SK-N-SH (cell line): ENCODE measurements around the gene MACROD2. TPM values are rescaled to one million over a fixed set of nuclear protein-coding genes. Genes with fewer than 3 reads are reported as not detected.
A peak's percentile ranks its signal among the peaks of the same experiment; 100 is the strongest.

Experiments
- CTCF ChIA-PET: fragments of 300-600, 350-600 bp; formaldehyde crosslinking; extraction: SDS; loops from one replicate; lab custom pipeline; 2021; lab: Yijun Ruan, JAX
- POLR2A ChIA-PET: fragments of 350-600 bp; sonication (Branson Sonifier 250); formaldehyde crosslinking; extraction: SDS; loops from one replicate; lab custom pipeline; 2020; ENCODE audit warnings: antibody characterized with exemption, inconsistent platforms; lab: Yijun Ruan, JAX
- DNase-seq: peaks from one replicate; pipeline ENCODE4 v3.0.0; 2012
- H2AFZ ChIP-seq: fragments of 200-600 bp; sonication (generic); 2 replicates; pipeline ENCODE4 v1.8.1; 2016; ENCODE audit warnings: antibody characterized with exemption, mild to moderate bottlenecking, low read depth
- H3F3A ChIP-seq: fragments of 200-600 bp; sonication (generic); replicated peaks from 2 replicates; pipeline ENCODE3; 2016; ENCODE audit warnings: antibody characterized with exemption, mild to moderate bottlenecking; ENCODE audit not compliant: insufficient read depth
- H3K27ac ChIP-seq, 2 experiments: fragments of 200-500 bp in 1 of 2; fragments of 200-600 bp in 1 of 2; sonication (Bioruptor generic) in 1 of 2; sonication (generic), shearing (Covaris generic) in 1 of 2; 2 replicates each; pipeline versions ENCODE4 v1.5.1 to v1.6.1; 2014 to 2016; ENCODE audit warnings: low read depth in 2 of 2, inconsistent platforms in 1 of 2, low read length in 1 of 2, mild to moderate bottlenecking in 1 of 2, mixed read lengths in 1 of 2
- H3K27me3 ChIP-seq: fragments of 200-600 bp; sonication (generic), shearing (Covaris generic); 2 replicates; pipeline ENCODE4 v1.6.1; 2016; ENCODE audit warnings: mixed run types; ENCODE audit not compliant: insufficient read depth
- H3K36me3 ChIP-seq, 2 experiments: fragments of 200-500 bp in 1 of 2; fragments of 200-600 bp in 1 of 2; sonication (Bioruptor generic) in 1 of 2; sonication (generic) in 1 of 2; replicated peaks in 1 of 2; 2 replicates each; pipeline versions ENCODE3 to v1.5.1; 2014 to 2016; ENCODE audit warnings: low read length in 1 of 2, mild to moderate bottlenecking in 1 of 2; ENCODE audit not compliant: insufficient read depth in 2 of 2, control insufficient read depth in 1 of 2
- H3K4me1 ChIP-seq, 2 experiments: fragments of 200-500 bp in 1 of 2; fragments of 200-600 bp in 1 of 2; sonication (Bioruptor generic) in 1 of 2; sonication (generic), shearing (Covaris generic) in 1 of 2; 2 replicates each; pipeline versions ENCODE4 v1.5.1 to v1.6.1; 2014 to 2016; ENCODE audit warnings: low read depth in 1 of 2, low read length in 1 of 2, mixed run types in 1 of 2; ENCODE audit not compliant: insufficient read depth in 2 of 2, control insufficient read depth in 1 of 2
- H3K4me2 ChIP-seq: fragments of 200-600 bp; sonication (generic), shearing (Covaris generic); 2 replicates; pipeline ENCODE4 v1.6.1; 2017; ENCODE audit warnings: mixed run types
- H3K4me3 ChIP-seq, 2 experiments: fragments of 200-500 bp in 1 of 2; fragments of 200-600 bp in 1 of 2; sonication (Bioruptor generic) in 1 of 2; sonication (generic), shearing (Covaris generic) in 1 of 2; 2 replicates each; pipeline versions ENCODE4 v1.5.1 to v1.8.1; 2014 to 2016; ENCODE audit warnings: low read depth in 2 of 2, inconsistent platforms in 1 of 2, low read length in 1 of 2, mild to moderate bottlenecking in 1 of 2, mixed read lengths in 1 of 2, moderate library complexity in 1 of 2
- H3K79me2 ChIP-seq: fragments of 200-600 bp; sonication (generic); 2 replicates; pipeline ENCODE4 v1.8.1; 2017; ENCODE audit warnings: mild to moderate bottlenecking; ENCODE audit not compliant: insufficient read depth
- H3K9ac ChIP-seq: fragments of 200-600 bp; sonication (generic); 2 replicates; pipeline ENCODE4 v1.6.1; 2017; ENCODE audit warnings: mixed run types
- H3K9me2 ChIP-seq: fragments of 200-600 bp; sonication (generic); 2 replicates; pipeline ENCODE4 v1.6.1; 2017; ENCODE audit warnings: mixed run types
- H3K9me3 ChIP-seq: fragments of 200-600 bp; sonication (generic); 2 replicates; pipeline ENCODE4 v1.6.1; 2017; ENCODE audit warnings: mixed run types, mild to moderate bottlenecking, moderate library complexity
- H4K20me1 ChIP-seq: fragments of 200-600 bp; sonication (generic); 2 replicates; pipeline ENCODE4 v1.6.1; 2017; ENCODE audit warnings: mild to moderate bottlenecking, mixed run types; ENCODE audit not compliant: insufficient read depth
- JUND ChIP-seq: IDR thresholded peaks from 2 replicates; pipeline ENCODE4 v1.4.0; 2012
- RFX5 ChIP-seq: IDR thresholded peaks from 2 replicates; pipeline ENCODE4 v1.6.1; 2012; ENCODE audit warnings: mild to moderate bottlenecking, improper control_type of control experiment, low read length
- TCF12 ChIP-seq: IDR thresholded peaks from 2 replicates; pipeline ENCODE4 v1.4.0; 2012
- YY1 ChIP-seq: IDR thresholded peaks from 2 replicates; pipeline ENCODE4 v1.4.0; 2012; ENCODE audit warnings: low read depth, mild to moderate bottlenecking
- WGBS: methylation state at CpG from one replicate; pipeline ENCODE4 v1.1.6; 2017; ENCODE audit warnings: low lambda C conversion rate; 5-methylcytosine and 5-hydroxymethylcytosine counted together
- polyA plus RNA-seq, 3 experiments: library from polyadenylated mRNA; depleted of rRNA; stranded (reverse); fragments of >200 nt; gene quantifications; 2 replicates each; pipeline ENCODE4 v1.2.3, GENCODE V29; 2012
- TF ChIP-seq, protein P1 (sequence below): IDR thresholded peaks from 2 replicates; pipeline ENCODE4 v1.4.0; 2012; ENCODE audit warnings: low read depth, borderline replicate concordance
- TF ChIP-seq, protein P2 (sequence below): IDR thresholded peaks from 2 replicates; pipeline ENCODE4 v1.6.1; 2012; ENCODE audit warnings: mild to moderate bottlenecking, low read depth, low read length, moderate library complexity
- TF ChIP-seq, protein P3 (sequence below): fragments of 150-350 bp; IDR thresholded peaks from 2 replicates; pipeline ENCODE4 v1.6.1; 2017; ENCODE audit warnings: antibody characterized with exemption, low read length, low read depth, borderline replicate concordance

The MACROD2 gene
- polyA plus RNA-seq, 1 of the 3 experiments (the other 2 are of a cell fraction), result 0.33 TPM

DNA sequence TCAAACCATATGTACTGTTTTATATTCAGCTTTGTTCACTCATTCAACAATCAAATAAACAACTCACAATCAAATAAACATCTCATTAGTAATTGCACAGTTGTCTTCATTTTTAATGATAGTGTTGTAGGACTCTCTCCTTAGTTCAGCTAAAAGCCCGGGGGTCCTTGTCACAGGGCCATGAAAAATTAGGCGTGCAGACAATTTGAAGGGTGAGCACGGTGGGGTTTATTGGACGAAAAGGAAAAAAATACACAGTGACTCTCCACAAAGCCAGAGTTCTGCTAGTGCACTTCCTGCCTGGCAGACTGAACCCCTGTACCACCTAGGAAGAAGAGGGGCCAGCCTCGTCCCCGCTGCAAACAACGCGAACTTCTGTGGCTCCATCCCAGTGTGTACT lies 599.7 kb downstream of the MACROD2 start:
- no peaks in the 10 kb centered on the region for H3K27me3 ChIP-seq
- H3K4me2 ChIP-seq, result no peak overlapping the region
- H3K36me3 ChIP-seq, result no peaks in the 10 kb centered on the region
- POLR2A ChIA-PET, result no interaction called here
- no peak for TF ChIP-seq TCF12
- TF ChIP-seq, protein P1, sequence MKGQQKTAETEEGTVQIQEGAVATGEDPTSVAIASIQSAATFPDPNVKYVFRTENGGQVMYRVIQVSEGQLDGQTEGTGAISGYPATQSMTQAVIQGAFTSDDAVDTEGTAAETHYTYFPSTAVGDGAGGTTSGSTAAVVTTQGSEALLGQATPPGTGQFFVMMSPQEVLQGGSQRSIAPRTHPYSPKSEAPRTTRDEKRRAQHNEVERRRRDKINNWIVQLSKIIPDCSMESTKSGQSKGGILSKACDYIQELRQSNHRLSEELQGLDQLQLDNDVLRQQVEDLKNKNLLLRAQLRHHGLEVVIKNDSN, result no peak
- TF ChIP-seq, protein P2, sequence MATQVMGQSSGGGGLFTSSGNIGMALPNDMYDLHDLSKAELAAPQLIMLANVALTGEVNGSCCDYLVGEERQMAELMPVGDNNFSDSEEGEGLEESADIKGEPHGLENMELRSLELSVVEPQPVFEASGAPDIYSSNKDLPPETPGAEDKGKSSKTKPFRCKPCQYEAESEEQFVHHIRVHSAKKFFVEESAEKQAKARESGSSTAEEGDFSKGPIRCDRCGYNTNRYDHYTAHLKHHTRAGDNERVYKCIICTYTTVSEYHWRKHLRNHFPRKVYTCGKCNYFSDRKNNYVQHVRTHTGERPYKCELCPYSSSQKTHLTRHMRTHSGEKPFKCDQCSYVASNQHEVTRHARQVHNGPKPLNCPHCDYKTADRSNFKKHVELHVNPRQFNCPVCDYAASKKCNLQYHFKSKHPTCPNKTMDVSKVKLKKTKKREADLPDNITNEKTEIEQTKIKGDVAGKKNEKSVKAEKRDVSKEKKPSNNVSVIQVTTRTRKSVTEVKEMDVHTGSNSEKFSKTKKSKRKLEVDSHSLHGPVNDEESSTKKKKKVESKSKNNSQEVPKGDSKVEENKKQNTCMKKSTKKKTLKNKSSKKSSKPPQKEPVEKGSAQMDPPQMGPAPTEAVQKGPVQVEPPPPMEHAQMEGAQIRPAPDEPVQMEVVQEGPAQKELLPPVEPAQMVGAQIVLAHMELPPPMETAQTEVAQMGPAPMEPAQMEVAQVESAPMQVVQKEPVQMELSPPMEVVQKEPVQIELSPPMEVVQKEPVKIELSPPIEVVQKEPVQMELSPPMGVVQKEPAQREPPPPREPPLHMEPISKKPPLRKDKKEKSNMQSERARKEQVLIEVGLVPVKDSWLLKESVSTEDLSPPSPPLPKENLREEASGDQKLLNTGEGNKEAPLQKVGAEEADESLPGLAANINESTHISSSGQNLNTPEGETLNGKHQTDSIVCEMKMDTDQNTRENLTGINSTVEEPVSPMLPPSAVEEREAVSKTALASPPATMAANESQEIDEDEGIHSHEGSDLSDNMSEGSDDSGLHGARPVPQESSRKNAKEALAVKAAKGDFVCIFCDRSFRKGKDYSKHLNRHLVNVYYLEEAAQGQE, result no peak
- no peak for TF ChIP-seq RFX5
- TF ChIP-seq, protein P3, sequence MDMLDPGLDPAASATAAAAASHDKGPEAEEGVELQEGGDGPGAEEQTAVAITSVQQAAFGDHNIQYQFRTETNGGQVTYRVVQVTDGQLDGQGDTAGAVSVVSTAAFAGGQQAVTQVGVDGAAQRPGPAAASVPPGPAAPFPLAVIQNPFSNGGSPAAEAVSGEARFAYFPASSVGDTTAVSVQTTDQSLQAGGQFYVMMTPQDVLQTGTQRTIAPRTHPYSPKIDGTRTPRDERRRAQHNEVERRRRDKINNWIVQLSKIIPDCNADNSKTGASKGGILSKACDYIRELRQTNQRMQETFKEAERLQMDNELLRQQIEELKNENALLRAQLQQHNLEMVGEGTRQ, result no peak
- no peak for TF ChIP-seq YY1
- H3K27ac ChIP-seq, result no peak overlapping the region
- H3K9ac ChIP-seq, result no peak overlapping the region
- H2AFZ ChIP-seq, result no peak overlapping the region
- H3K9me3 ChIP-seq, result no peaks in the 10 kb centered on the region
- no peaks in the 10 kb centered on the region; the same call in 1 of the 2 replicates for H3K9me2 ChIP-seq
- no peak for DNase-seq
- 90% methylated on average over 8 of the region's 8 CpGs for WGBS
- peaks cover 0 to 9% of the 10 kb centered on the region in 2 experiments; a peak in 2 of 4 replicates for H3K4me1 ChIP-seq
- H3K4me3 ChIP-seq, result no peak overlapping the region
- no peaks in the 10 kb centered on the region for H3K79me2 ChIP-seq
- H4K20me1 ChIP-seq, result no peaks in the 10 kb centered on the region
- H3F3A ChIP-seq, result no peaks in the 10 kb centered on the region
- CTCF ChIA-PET, result no interaction called here

DNA sequence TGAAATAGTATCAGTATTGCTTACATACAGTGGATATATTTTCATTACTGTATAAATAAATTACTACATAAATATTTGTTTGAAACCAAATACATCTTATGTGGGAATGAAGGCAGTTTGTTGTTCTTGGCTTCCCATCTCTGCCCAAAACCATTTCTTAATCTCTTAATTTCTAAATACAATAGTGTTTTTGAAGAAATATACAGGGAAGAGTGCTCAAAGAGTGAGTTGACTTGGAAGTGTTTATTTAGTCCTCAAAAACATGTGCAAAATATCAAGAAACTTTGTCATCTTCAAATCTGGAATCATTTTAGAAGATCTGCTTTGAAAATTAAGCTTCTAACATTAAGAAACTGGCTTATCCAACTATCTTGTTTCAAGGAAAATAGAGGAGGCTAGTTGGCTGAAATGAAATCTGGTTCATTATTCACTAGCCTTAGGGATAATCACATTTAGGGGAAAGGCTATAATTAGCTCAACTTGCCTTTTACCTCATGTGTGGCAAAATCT lies 601.9 kb downstream of the MACROD2 start:
- H4K20me1 ChIP-seq, result no peaks in the 10 kb centered on the region
- TF ChIP-seq JUND, result no peak
- TF ChIP-seq, protein P1, result no peak
- H3K9ac ChIP-seq, result no peak overlapping the region
- H3K9me2 ChIP-seq, result no peaks in the 10 kb centered on the region; the same call in 1 of the 2 replicates
- H3K27ac ChIP-seq, result peak overlapping the region in 1 of 2 experiments; percentile 22; a peak in 1 of 4 replicates
- H3K9me3 ChIP-seq, result no peaks in the 10 kb centered on the region
- no peaks in the 10 kb centered on the region for H3K36me3 ChIP-seq
- ChIA-PET POLR2A (no interaction called here), CTCF (no interaction called here)
- DNase-seq, result no peak
- no peak overlapping the region for H3K4me2 ChIP-seq
- no peak overlapping the region for H2AFZ ChIP-seq
- H3K79me2 ChIP-seq, result no peaks in the 10 kb centered on the region
- H3K27me3 ChIP-seq, result no peaks in the 10 kb centered on the region
- no peak overlapping the region for H3K4me3 ChIP-seq
- no peaks in the 10 kb centered on the region for H3F3A ChIP-seq
- H3K4me1 ChIP-seq, result peaks cover 0 to 9% of the 10 kb centered on the region in 2 experiments; a peak in 2 of 4 replicates
